Measurements from ENCODE around the gene HMGXB4. TPM values are rescaled to one million over a fixed set of nuclear protein-coding genes. Genes with fewer than 3 reads are reported as not detected.

HMGXB4 gene
- total RNA-seq, 2 experiments from 2014 or later, result 33.7 to 38.2 TPM

- Mint-ChIP-seq H3K27ac (no peak overlapping the region), H3K4me3 (no peak overlapping the region), H3K9me3 (no peaks in the 10 kb centered on the region), H3K27me3 (no peaks in the 10 kb centered on the region), H3K36me3 (ENCODE audit: low read depth) (no peaks in the 10 kb centered on the region), H3K4me1 (ENCODE audit: low read depth) (peaks cover 35% of the 10 kb centered on the region)
- intact Hi-C loops (cut with micrococcal nuclease), result no loop called here
- DNase-seq, result no peak
- POLR2A ChIA-PET, result no interaction called here
- ATAC-seq, result no peak
- CTCF ChIA-PET, result no interaction called here
- TF ChIP-seq CTCF (IDR thresholded peaks at IDR 0.05), result no peak
Measured at GRCh38 chr22:35315141-35315854, 58.0 kb downstream of the HMGXB4 start.

DNA sequence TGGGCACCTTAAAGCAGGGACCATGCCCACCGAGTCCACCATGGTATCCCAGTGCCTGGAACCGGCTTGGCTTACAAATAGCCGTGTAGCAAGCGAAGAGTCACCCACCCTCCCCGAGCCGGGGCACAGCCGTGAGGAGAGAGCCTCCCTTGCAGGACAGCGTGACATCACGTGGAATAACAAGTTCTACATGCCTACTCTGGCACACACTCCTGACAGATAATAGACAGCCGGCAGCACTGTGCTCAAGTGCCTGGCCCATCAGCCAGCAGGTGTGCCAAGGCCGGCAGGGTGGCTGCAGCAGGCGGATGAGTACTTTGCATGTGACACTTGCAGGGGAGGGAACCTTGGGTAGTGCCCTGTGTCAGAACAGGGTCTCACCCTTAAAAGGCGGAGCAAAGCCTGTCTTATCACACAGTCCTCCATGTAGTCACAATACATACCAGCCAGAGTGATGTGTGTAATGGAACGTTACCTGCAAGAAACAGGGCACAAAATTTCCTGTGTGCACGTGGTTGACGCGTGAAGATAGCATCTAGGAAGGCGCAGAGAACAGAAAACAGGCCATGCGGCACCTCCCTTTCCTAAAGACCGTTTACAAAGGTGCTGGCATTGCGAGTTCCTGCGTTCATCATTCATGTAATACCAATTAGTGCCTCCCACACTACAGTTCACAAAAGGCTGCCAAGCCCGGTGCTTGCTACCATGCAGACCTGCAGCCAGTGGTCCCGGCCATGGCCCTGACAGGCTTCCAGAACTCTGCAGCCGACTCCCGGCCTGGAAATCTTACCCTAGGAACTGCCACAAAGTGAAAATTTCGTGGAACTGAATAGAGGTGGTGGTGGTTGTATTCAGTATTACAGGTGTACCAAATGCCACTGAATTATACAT lies 58.8 kb downstream of the HMGXB4 start:
- no peaks in the 10 kb centered on the region for H3K36me3 Mint-ChIP-seq (ENCODE audit: low read depth)
- CTCF ChIA-PET, result no interaction called here
- no peaks in the 10 kb centered on the region for H3K27me3 Mint-ChIP-seq

GRCh38 chr22:35316751-35317150 lies 59.5 kb downstream of the HMGXB4 start:
- no peak for TF ChIP-seq CTCF (IDR thresholded peaks at IDR 0.05)
- no peaks in the 10 kb centered on the region for H3K36me3 Mint-ChIP-seq (ENCODE audit: low read depth)
- H3K4me3 Mint-ChIP-seq, result no peak overlapping the region
- no peak overlapping the region for H3K27ac Mint-ChIP-seq
- ChIA-PET CTCF (no interaction called here), POLR2A (interaction anchor here (1.0 kb wide), 1 partner anchor 17 kb away, joined by 4 read pairs; the partner anchor contains the start of gene TOM1)
- H3K9me3 Mint-ChIP-seq, result no peaks in the 10 kb centered on the region
- H3K4me1 Mint-ChIP-seq (ENCODE audit: low read depth), result peaks cover 21% of the 10 kb centered on the region
- intact Hi-C loops (cut with micrococcal nuclease), result no loop called here
- no peaks in the 10 kb centered on the region for H3K27me3 Mint-ChIP-seq
- ATAC-seq (no peak), DNase-seq (no peak)

More for the DNA sequence above, 58.8 kb downstream of the HMGXB4 start:
- no peak overlapping the region for H3K4me3 Mint-ChIP-seq
- intact Hi-C loops (cut with micrococcal nuclease), result no loop called here
- no peak overlapping the region for H3K27ac Mint-ChIP-seq
- H3K4me1 Mint-ChIP-seq (ENCODE audit: low read depth), result peaks cover 27% of the 10 kb centered on the region
- ATAC-seq (no peak), DNase-seq (no peak)
- POLR2A ChIA-PET, result no interaction called here
- no peak for TF ChIP-seq CTCF (IDR thresholded peaks at IDR 0.05)
- H3K9me3 Mint-ChIP-seq, result no peaks in the 10 kb centered on the region

GRCh38 chr22:35317680-35318290 lies 60.5 kb downstream of the HMGXB4 start:
- no peak for TF ChIP-seq CTCF (IDR thresholded peaks at IDR 0.05)
- CTCF ChIA-PET, result no interaction called here
- no peak for ATAC-seq

More at GRCh38 chr22:35317680-35318290, 60.5 kb downstream of the HMGXB4 start:
- Mint-ChIP-seq H3K4me1 (ENCODE audit: low read depth) (peaks cover 13% of the 10 kb centered on the region), H3K36me3 (ENCODE audit: low read depth) (no peaks in the 10 kb centered on the region), H3K27me3 (no peaks in the 10 kb centered on the region), H3K4me3 (no peak overlapping the region), H3K27ac (no peak overlapping the region), H3K9me3 (no peaks in the 10 kb centered on the region)
- POLR2A ChIA-PET, result interaction anchor here (1.0 kb wide), 1 partner anchor 18 kb away, joined by 4 read pairs; the partner anchor contains the start of gene TOM1
- DNase-seq, result no peak
- intact Hi-C loops (cut with micrococcal nuclease), result no loop called here
